NCI-H2171 (cell line): ENCODE results near the gene CRADD.
"Not testable (repeated sequence)": the region's sequence is repeated elsewhere in the genome, so short reads cannot be mapped to it uniquely, and the experiment has no call there.

Experiments used
- DNase-seq: peaks from one replicate; lab custom pipeline; 2025; lab: John Stamatoyannopoulos, UW

Gene CRADD

GRCh38 chr12:93902192-93902591 lies 225.0 kb downstream of the CRADD start:
- no peak for DNase-seq

GRCh38 chr12:93902736-93903562 lies 225.8 kb downstream of the CRADD start:
- DNase-seq, result no peak

GRCh38 chr12:93904124-93904523 lies 226.9 kb downstream of the CRADD start:
- DNase-seq, result no peak

- no peak for DNase-seq
These were observed 231.1 kb downstream of the CRADD start for GRCh38 chr12:93908264-93908663.

GRCh38 chr12:93908846-93909567 lies 231.8 kb downstream of the CRADD start:
- DNase-seq, result no peak

GRCh38 chr12:93911396-93911795 lies 234.2 kb downstream of the CRADD start:
- DNase-seq, result no peak

- DNase-seq, result no peak
These were observed 235.0 kb downstream of the CRADD start for GRCh38 chr12:93912086-93912733.

- no peak for DNase-seq
These were observed 236.7 kb downstream of the CRADD start for GRCh38 chr12:93913845-93914244.

GRCh38 chr12:93914281-93914680 lies 237.1 kb downstream of the CRADD start:
- no peak for DNase-seq

GRCh38 chr12:93915411-93915810 lies 238.2 kb downstream of the CRADD start:
- no peak for DNase-seq

- DNase-seq, result no peak
These were observed 239.2 kb downstream of the CRADD start for GRCh38 chr12:93916402-93916801.

GRCh38 chr12:93918262-93918661 lies 241.1 kb downstream of the CRADD start:
- DNase-seq, result no peak

- DNase-seq, result no peak
These were observed 241.7 kb downstream of the CRADD start for GRCh38 chr12:93918900-93919299.

GRCh38 chr12:93921521-93921920 lies 244.3 kb downstream of the CRADD start:
- no peak for DNase-seq

- DNase-seq, result no peak
These were observed 245.4 kb downstream of the CRADD start for GRCh38 chr12:93922583-93923006.

- DNase-seq, result no peak
These were observed 247.2 kb downstream of the CRADD start for GRCh38 chr12:93924367-93924766.

- DNase-seq, result no peak
These were observed 248.5 kb downstream of the CRADD start for GRCh38 chr12:93925585-93926205.

- DNase-seq, result no peak
These were observed 249.1 kb downstream of the CRADD start for GRCh38 chr12:93926237-93926636.

- DNase-seq, result not testable (repeated sequence)
These were observed 251.9 kb downstream of the CRADD start for GRCh38 chr12:93929081-93929480.

GRCh38 chr12:93937812-93938211 lies 260.6 kb downstream of the CRADD start:
- no peak for DNase-seq

- DNase-seq, result no peak
These were observed 261.1 kb downstream of the CRADD start for GRCh38 chr12:93938317-93938716.

- DNase-seq, result no peak
These were observed 261.8 kb downstream of the CRADD start for GRCh38 chr12:93938931-93939330.
